ENCODE results near the gene MYO3B.
"Not testable (repeated sequence)": the region's sequence is repeated elsewhere in the genome, so short reads cannot be mapped to it uniquely, and the experiment has no call there.

MYO3B gene

GRCh38 chr2:170212625-170213280 lies 34.8 kb downstream of the MYO3B start:
- in situ Hi-C loops (cut with MboI; ENCODE audit: low sequenced_read_pairs), result no loop called here

GRCh38 chr2:170213281-170213625 lies 35.3 kb downstream of the MYO3B start:
- in situ Hi-C loops (cut with MboI; ENCODE audit: low sequenced_read_pairs), result not testable (repeated sequence)

- in situ Hi-C loops (cut with MboI; ENCODE audit: low sequenced_read_pairs), result no loop called here
Observed at GRCh38 chr2:170213651-170214050, 35.7 kb downstream of the MYO3B start.

- in situ Hi-C loops (cut with MboI; ENCODE audit: low sequenced_read_pairs), result no loop called here
Observed at GRCh38 chr2:170214309-170214948, 36.5 kb downstream of the MYO3B start.

GRCh38 chr2:170215021-170215420 lies 37.1 kb downstream of the MYO3B start:
- in situ Hi-C loops (cut with MboI; ENCODE audit: low sequenced_read_pairs), result no loop called here

GRCh38 chr2:170216428-170216827 lies 38.5 kb downstream of the MYO3B start:
- in situ Hi-C loops (cut with MboI; ENCODE audit: low sequenced_read_pairs), result no loop called here

- in situ Hi-C loops (cut with MboI; ENCODE audit: low sequenced_read_pairs), result no loop called here
Observed at GRCh38 chr2:170216981-170217380, 39.0 kb downstream of the MYO3B start.

- in situ Hi-C loops (cut with MboI; ENCODE audit: low sequenced_read_pairs), result no loop called here
Observed at GRCh38 chr2:170217778-170218251, 39.9 kb downstream of the MYO3B start.

GRCh38 chr2:170218456-170218855 lies 40.5 kb downstream of the MYO3B start:
- in situ Hi-C loops (cut with MboI; ENCODE audit: low sequenced_read_pairs), result no loop called here

GRCh38 chr2:170218931-170219330 lies 41.0 kb downstream of the MYO3B start:
- in situ Hi-C loops (cut with MboI; ENCODE audit: low sequenced_read_pairs), result no loop called here

- in situ Hi-C loops (cut with MboI; ENCODE audit: low sequenced_read_pairs), result no loop called here
Observed at GRCh38 chr2:170221317-170222288, 43.7 kb downstream of the MYO3B start.

- in situ Hi-C loops (cut with MboI; ENCODE audit: low sequenced_read_pairs), result no loop called here
Observed at GRCh38 chr2:170222298-170222697, 44.4 kb downstream of the MYO3B start.

GRCh38 chr2:170222842-170223241 lies 44.9 kb downstream of the MYO3B start:
- in situ Hi-C loops (cut with MboI; ENCODE audit: low sequenced_read_pairs), result no loop called here

GRCh38 chr2:170224692-170225294 lies 46.8 kb downstream of the MYO3B start:
- in situ Hi-C loops (cut with MboI; ENCODE audit: low sequenced_read_pairs), result no loop called here

GRCh38 chr2:170226216-170226615 lies 48.3 kb downstream of the MYO3B start:
- in situ Hi-C loops (cut with MboI; ENCODE audit: low sequenced_read_pairs), result no loop called here

GRCh38 chr2:170227507-170227947 lies 49.6 kb downstream of the MYO3B start:
- in situ Hi-C loops (cut with MboI; ENCODE audit: low sequenced_read_pairs), result no loop called here

GRCh38 chr2:170227951-170228350 lies 50.0 kb downstream of the MYO3B start:
- in situ Hi-C loops (cut with MboI; ENCODE audit: low sequenced_read_pairs), result no loop called here

- in situ Hi-C loops (cut with MboI; ENCODE audit: low sequenced_read_pairs), result no loop called here
Observed at GRCh38 chr2:170228429-170228828, 50.5 kb downstream of the MYO3B start.

- in situ Hi-C loops (cut with MboI; ENCODE audit: low sequenced_read_pairs), result no loop called here
Observed at GRCh38 chr2:170229125-170229524, 51.2 kb downstream of the MYO3B start.

GRCh38 chr2:170229744-170230143 lies 51.8 kb downstream of the MYO3B start:
- in situ Hi-C loops (cut with MboI; ENCODE audit: low sequenced_read_pairs), result no loop called here

Data from HL-60/S4 treated with phorbol 12-myristate 13-acetate at 8.2 ng/mL for 4 days and 3 days (cell line).